Esophagus squamous epithelium (tissue), 5 donors: ENCODE data around the gene MBOAT7. TPM values are rescaled to one million over a fixed set of nuclear protein-coding genes. Genes with fewer than 3 reads are reported as not detected.
A peak's percentile ranks its signal among the peaks of the same experiment; 100 is the strongest.

Experiments used
- DNase-seq: peaks from one replicate; lab custom pipeline; 2025; lab: John Stamatoyannopoulos, UW
- H3K27ac ChIP-seq, 4 donors: fragments of 200-600 bp; sonication (generic); one replicate each; pipeline ENCODE4 v1.5.1; 2016 to 2019; ENCODE audit warnings: mild to moderate bottlenecking in 1 of 4
- H3K27me3 ChIP-seq, 4 donors: fragments of 200-600 bp; sonication (generic); 1 replicate in 3 of 4; 2 replicates in 1 of 4; pipeline versions ENCODE4 v1.5.1 to v1.6.0; 2017 to 2021; ENCODE audit warnings: antibody characterized with exemption in 1 of 4
- H3K36me3 ChIP-seq, 3 donors: fragments of 200-600 bp; sonication (generic); one replicate each; pipeline ENCODE4 v1.5.1; 2016 to 2019
- H3K4me1 ChIP-seq, 3 donors: fragments of 200-600 bp; sonication (generic); one replicate each; pipeline ENCODE4 v1.5.1; 2017 to 2019
- H3K4me3 ChIP-seq, 4 donors: fragments of 200-600 bp; sonication (generic); 1 replicate in 3 of 4; 2 replicates in 1 of 4; pipeline ENCODE4 v1.5.1; 2016 to 2019; ENCODE audit warnings: mild to moderate bottlenecking in 2 of 4, moderate library complexity in 1 of 4
- H3K9me3 ChIP-seq, 3 donors: fragments of 200-600 bp; sonication (generic); one replicate each; pipeline ENCODE4 v1.5.1; 2016 to 2019
- POLR2A ChIP-seq, 4 donors: fragments of 450-650 bp; IDR thresholded peaks; one replicate each; pipeline ENCODE4 v1.6.1; 2017; ENCODE audit warnings: antibody characterized with exemption in 4 of 4, mild to moderate bottlenecking in 4 of 4, moderate library complexity in 3 of 4
- WGBS, 2 donors: methylation state at CpG; one replicate each; pipeline ENCODE4 v1.1.5; 2018; 5-methylcytosine and 5-hydroxymethylcytosine counted together
- intact Hi-C: fragments of 100-400 bp; cut with DNase I; formaldehyde crosslinking; loops from one replicate; pipeline ENCODE4 v1.15.0; 2022
- total RNA-seq, 4 donors: library from RNA; depleted of rRNA; stranded (reverse); fragments of >200 nt; gene quantifications; one replicate each; pipeline ENCODE4 v1.1.0, GENCODE V29; 2016
- TF ChIP-seq, protein P1 (sequence below), 6 experiments: fragments of 450-650 bp in 4 of 6; fragments of 200-600 bp in 2 of 6; sonication (generic) in 2 of 6; IDR thresholded peaks; one replicate each; pipeline ENCODE4 v1.5.1; 2016 to 2019; ENCODE audit warnings: antibody characterized with exemption in 6 of 6, mild to moderate bottlenecking in 4 of 6, moderate library complexity in 4 of 6
- donor health status: DM: yes; HTN: yes; CAD: no.

The MBOAT7 gene
- total RNA-seq, 4 donors from 2014 or later = 32.2 to 56.2 (median 40.8) TPM

GRCh38 chr19:54179262-54179852, 10.0 kb downstream of the MBOAT7 start:
- Histone ChIP-seq H3K27me3 (no peaks in the 10 kb centered on the region), H3K9me3 (no peaks in the 10 kb centered on the region), H3K4me1 (no peaks in the 10 kb centered on the region), H3K36me3 (peaks cover 0 to 59% (median 5%) of the 10 kb centered on the region in 3 donors), H3K4me3 (no peak overlapping the region), H3K27ac (no peak overlapping the region)
- intact Hi-C loops = no loop called here
- WGBS, 2 donors = 77 to 79% methylated on average over 7 to 8 of the region's 10 CpGs
- TF ChIP-seq, protein P1, sequence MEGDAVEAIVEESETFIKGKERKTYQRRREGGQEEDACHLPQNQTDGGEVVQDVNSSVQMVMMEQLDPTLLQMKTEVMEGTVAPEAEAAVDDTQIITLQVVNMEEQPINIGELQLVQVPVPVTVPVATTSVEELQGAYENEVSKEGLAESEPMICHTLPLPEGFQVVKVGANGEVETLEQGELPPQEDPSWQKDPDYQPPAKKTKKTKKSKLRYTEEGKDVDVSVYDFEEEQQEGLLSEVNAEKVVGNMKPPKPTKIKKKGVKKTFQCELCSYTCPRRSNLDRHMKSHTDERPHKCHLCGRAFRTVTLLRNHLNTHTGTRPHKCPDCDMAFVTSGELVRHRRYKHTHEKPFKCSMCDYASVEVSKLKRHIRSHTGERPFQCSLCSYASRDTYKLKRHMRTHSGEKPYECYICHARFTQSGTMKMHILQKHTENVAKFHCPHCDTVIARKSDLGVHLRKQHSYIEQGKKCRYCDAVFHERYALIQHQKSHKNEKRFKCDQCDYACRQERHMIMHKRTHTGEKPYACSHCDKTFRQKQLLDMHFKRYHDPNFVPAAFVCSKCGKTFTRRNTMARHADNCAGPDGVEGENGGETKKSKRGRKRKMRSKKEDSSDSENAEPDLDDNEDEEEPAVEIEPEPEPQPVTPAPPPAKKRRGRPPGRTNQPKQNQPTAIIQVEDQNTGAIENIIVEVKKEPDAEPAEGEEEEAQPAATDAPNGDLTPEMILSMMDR (IDR thresholded peaks at IDR 0.05) = no peak
- TF ChIP-seq POLR2A (IDR thresholded peaks at IDR 0.05) = no peak
- no peak for DNase-seq

DNA sequence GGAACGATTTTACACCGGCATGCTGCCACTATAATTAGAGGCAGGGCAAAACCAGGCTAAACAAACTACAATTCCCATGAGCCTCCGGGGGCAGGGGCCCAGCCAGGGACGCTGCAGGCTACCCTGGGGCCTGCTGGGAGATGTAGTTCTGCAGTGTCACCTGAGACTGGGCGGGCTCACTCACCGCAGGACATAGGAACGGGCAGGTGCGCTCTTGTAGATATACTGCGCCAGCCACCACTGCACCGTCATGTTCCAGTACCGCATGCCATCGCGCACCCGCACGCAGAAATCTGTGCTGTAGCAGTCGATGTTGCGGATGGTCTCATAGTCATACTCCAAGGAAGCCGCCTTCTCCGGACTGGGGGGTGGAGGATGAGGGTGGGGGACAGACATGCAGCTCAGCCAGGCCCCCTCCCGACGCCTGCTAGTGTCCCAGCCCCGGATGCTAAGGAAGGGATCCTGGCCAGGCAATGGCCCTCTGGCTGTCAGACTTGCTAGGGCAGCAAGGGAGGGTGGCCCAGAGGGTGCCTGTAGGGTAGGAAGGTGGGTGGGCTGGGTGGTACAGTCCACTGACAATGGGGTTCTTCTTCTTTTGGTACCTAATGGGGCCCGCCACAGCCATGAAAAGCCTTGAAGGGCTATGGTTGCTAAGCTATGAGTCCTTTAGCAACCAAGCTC, 10.7 kb downstream of the MBOAT7 start:
- WGBS, 2 donors = 66 to 70% methylated on average over 9 to 18 of the region's 23 CpGs

DNA sequence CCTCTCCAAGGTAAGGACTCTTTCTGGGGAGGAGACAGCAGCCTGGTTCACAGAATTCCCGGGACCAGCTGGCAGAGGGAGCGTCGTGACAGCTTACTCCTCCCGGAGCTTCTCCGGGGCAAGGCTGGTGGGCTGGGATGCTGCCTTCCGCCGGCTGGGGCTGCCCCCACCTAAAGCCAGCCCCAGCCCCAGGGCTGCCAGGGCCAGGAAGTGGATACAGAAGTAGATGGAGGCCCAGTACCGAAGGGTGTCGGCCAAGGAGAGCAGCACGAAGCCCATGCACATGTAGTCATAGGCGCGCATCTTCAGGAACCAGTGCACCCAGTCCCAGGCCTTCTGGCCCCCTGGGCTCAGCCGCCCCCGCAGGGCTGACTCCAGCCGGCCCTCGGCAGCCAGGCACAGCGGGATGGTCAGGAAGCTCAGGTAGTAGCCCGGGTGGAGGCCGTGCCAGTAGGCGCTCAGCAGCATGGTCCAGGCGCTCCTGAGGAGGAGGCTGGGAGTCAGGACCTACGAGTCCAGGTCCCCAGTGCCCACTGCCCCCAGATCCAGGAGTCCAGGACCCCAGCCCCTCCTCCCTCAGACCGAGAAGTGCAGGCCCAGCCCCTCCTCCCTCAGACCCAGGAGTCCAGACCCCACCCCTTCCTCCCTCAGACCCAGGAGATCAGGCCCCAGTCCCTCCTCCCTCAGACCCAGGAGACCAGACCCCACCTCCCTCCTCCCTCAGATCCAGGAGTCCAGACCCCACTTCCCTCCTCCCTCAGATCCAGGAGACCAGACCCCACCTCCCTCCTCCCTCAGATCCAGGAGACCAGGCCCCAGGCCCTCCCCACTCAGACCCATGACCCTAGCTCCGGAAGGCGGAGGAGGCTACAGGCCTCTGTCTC, 15.2 kb downstream of the MBOAT7 start:
- intact Hi-C loops = no loop called here
- no peak for DNase-seq
- Histone ChIP-seq H3K36me3 (peaks cover 0 to 29% (median 0%) of the 10 kb centered on the region in 3 donors), H3K27ac (no peak overlapping the region), H3K4me3 (no peak overlapping the region), H3K27me3 (peaks cover 0 to 4% (median 0%) of the 10 kb centered on the region in 4 donors), H3K4me1 (peaks cover 6 to 25% (median 8%) of the 10 kb centered on the region in 3 donors), H3K9me3 (no peaks in the 10 kb centered on the region)
- TF ChIP-seq POLR2A (IDR thresholded peaks at IDR 0.05) = no peak
- TF ChIP-seq, protein P1 (IDR thresholded peaks at IDR 0.05) = no peak
- WGBS, 2 donors = 67 to 77% methylated on average over 3 of the region's 25 CpGs

More for the DNA sequence above, 10.7 kb downstream of the MBOAT7 start:
- DNase-seq = no peak
- Histone ChIP-seq H3K27me3 (no peaks in the 10 kb centered on the region), H3K4me3 (no peak overlapping the region), H3K9me3 (no peaks in the 10 kb centered on the region), H3K36me3 (peaks cover 0 to 59% (median 5%) of the 10 kb centered on the region in 3 donors), H3K27ac (no peak overlapping the region), H3K4me1 (peaks cover 0 to 4% (median 0%) of the 10 kb centered on the region in 3 donors)
- intact Hi-C loops = no loop called here
- no peak for TF ChIP-seq POLR2A (IDR thresholded peaks at IDR 0.05)
- TF ChIP-seq, protein P1 (IDR thresholded peaks at IDR 0.05) = no peak

GRCh38 chr19:54173359-54173699, 16.1 kb downstream of the MBOAT7 start:
- Histone ChIP-seq H3K36me3 (peaks cover 0 to 20% (median 0%) of the 10 kb centered on the region in 3 donors), H3K4me3 (peak overlapping the region in 3 of 4 donors; percentile 50 to 65 (median 51)), H3K27me3 (peaks cover 0 to 4% (median 0%) of the 10 kb centered on the region in 4 donors), H3K27ac (peak overlapping the region in 3 of 4 donors; percentile 65 to 87 (median 73)), H3K4me1 (peaks cover 7 to 29% (median 9%) of the 10 kb centered on the region in 3 donors), H3K9me3 (no peaks in the 10 kb centered on the region)
- 15 to 40% methylated on average over 3 to 8 of the region's 15 CpGs for WGBS, 2 donors
- intact Hi-C loops = no loop called here
- no peak for TF ChIP-seq POLR2A (IDR thresholded peaks at IDR 0.05)
- TF ChIP-seq, protein P1 (IDR thresholded peaks at IDR 0.05) = no peak
- no peak for DNase-seq
